Endodermal cell (in vitro differentiated cells): ENCODE measurements around the gene UFD1. TPM values are rescaled to one million over a fixed set of nuclear protein-coding genes. Genes with fewer than 3 reads are reported as not detected.

Source experiments
- DNase-seq: peaks from one replicate; pipeline ENCODE4 v3.0.0-alpha.2; 2017
- H3K27ac ChIP-seq: 2 replicates; pipeline ENCODE4 v1.5.1; 2013; ENCODE audit warnings: mild to moderate bottlenecking, low read depth, low read length, moderate library complexity
- H3K27me3 ChIP-seq: 2 replicates; pipeline ENCODE4 v1.6.1; 2013; ENCODE audit warnings: mild to moderate bottlenecking, low read length, moderate library complexity; ENCODE audit not compliant: insufficient read depth, control insufficient read depth, poor library complexity, severe bottlenecking
- H3K36me3 ChIP-seq: 2 replicates; pipeline ENCODE4 v1.7.0; 2013; ENCODE audit warnings: mild to moderate bottlenecking, low read length, moderate library complexity; ENCODE audit not compliant: control insufficient read depth, insufficient read depth
- H3K4me1 ChIP-seq: one replicate; pipeline ENCODE4 v1.7.0; 2013; ENCODE audit warnings: low read length; ENCODE audit not compliant: control insufficient read depth, insufficient read depth
- H3K4me3 ChIP-seq: 2 replicates; pipeline ENCODE4 v1.5.1; 2013; ENCODE audit warnings: mild to moderate bottlenecking, low read length, moderate library complexity
- H3K9ac ChIP-seq: 2 replicates; pipeline ENCODE4 v1.6.1; 2013; ENCODE audit warnings: mild to moderate bottlenecking, low read length, moderate library complexity; ENCODE audit not compliant: poor library complexity, severe bottlenecking; ENCODE audit errors: extremely low read depth
- H3K9me3 ChIP-seq: 2 replicates; pipeline ENCODE4 v1.6.1; 2013; ENCODE audit warnings: mild to moderate bottlenecking, low read length, moderate library complexity; ENCODE audit not compliant: control insufficient read depth
- H3K27ac Mint-ChIP-seq: 2 replicates; pipeline ENCODE4 v1.8.0; 2020; ENCODE audit warnings: mixed read lengths
- H3K27me3 Mint-ChIP-seq: 2 replicates; pipeline ENCODE4 v1.8.0; 2021; ENCODE audit warnings: mild to moderate bottlenecking, mixed read lengths; ENCODE audit not compliant: insufficient read depth
- H3K36me3 Mint-ChIP-seq: 2 replicates; pipeline ENCODE4 v1.8.0; 2020; ENCODE audit warnings: low read depth, mixed read lengths
- H3K4me1 Mint-ChIP-seq: 2 replicates; pipeline ENCODE4 v1.8.0; 2020; ENCODE audit warnings: mixed read lengths
- H3K4me3 Mint-ChIP-seq: 2 replicates; pipeline ENCODE4 v1.8.0; 2020; ENCODE audit warnings: mild to moderate bottlenecking, moderate library complexity, mixed read lengths
- H3K9me3 Mint-ChIP-seq: 2 replicates; pipeline ENCODE4 v1.8.0; 2020; ENCODE audit warnings: mild to moderate bottlenecking, mixed read lengths
- WGBS, 2 experiments: methylation state at CpG; one replicate each; pipeline versions ENCODE4 v1.1.5 to v1.1.7; 2013; ENCODE audit warnings: missing lambda C conversion rate in 2 of 2, mixed read lengths in 1 of 2; ENCODE audit not compliant: insufficient coverage in 1 of 2, insufficient read length in 1 of 2; 5-methylcytosine and 5-hydroxymethylcytosine counted together
- total RNA-seq, 2 donors: library from RNA; stranded (reverse); fragmentation: NEBNext Ultra II Directional in 1 of 2; extraction: Animal tissue kit (Norgen Biotek cat#: 25700) in 1 of 2; gene quantifications; 2 replicates in 1 of 2; 3 replicates in 1 of 2; pipeline ENCODE4 v1.2.1, GENCODE V29; 2021
- TF ChIP-seq, protein P1 (sequence below): fragments of 200-600 bp; sonication (generic); conservative IDR thresholded peaks from 2 replicates; pipeline ENCODE4 v1.5.0; 2021; ENCODE audit warnings: antibody characterized with exemption, mild to moderate bottlenecking

UFD1 gene
- total RNA-seq, 2 donors from 2014 or later = 67.7 to 69.2 TPM

DNA sequence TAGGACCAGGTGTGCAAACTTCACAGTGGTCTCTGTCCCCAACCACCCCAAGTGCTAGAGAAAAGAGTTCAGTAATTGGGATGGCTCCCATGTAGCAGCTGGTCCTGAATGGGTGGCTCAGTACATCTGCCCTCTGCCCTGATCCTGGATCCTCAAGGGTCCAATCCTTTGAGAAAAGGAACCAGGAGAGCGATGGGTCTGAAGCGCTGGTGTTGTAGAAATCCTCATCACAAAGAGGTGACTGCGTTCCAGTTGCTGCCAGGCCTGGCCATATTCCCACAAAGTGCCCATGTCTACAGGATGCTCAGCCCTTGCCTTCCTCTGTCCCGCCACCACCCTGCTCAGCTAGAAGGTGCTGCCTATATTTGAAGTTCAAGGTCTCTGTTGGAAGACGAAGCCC, 25.3 kb downstream of the UFD1 start:
- H3K4me3 Mint-ChIP-seq = no peak overlapping the region
- H3K4me1 Mint-ChIP-seq = peaks cover under 1% of the 10 kb centered on the region
- H3K27me3 ChIP-seq = no peaks in the 10 kb centered on the region
- no peak overlapping the region for H3K4me3 ChIP-seq
- no peak for DNase-seq
- no peak overlapping the region for H3K9ac ChIP-seq
- WGBS, 2 experiments = 96 to 97% methylated on average over 5 of the region's 5 CpGs
- no peaks in the 10 kb centered on the region for H3K27me3 Mint-ChIP-seq
- H3K36me3 ChIP-seq = peaks cover 93% of the 10 kb centered on the region
- no peaks in the 10 kb centered on the region for H3K4me1 ChIP-seq
- H3K27ac ChIP-seq = no peak overlapping the region
- TF ChIP-seq, protein P1, sequence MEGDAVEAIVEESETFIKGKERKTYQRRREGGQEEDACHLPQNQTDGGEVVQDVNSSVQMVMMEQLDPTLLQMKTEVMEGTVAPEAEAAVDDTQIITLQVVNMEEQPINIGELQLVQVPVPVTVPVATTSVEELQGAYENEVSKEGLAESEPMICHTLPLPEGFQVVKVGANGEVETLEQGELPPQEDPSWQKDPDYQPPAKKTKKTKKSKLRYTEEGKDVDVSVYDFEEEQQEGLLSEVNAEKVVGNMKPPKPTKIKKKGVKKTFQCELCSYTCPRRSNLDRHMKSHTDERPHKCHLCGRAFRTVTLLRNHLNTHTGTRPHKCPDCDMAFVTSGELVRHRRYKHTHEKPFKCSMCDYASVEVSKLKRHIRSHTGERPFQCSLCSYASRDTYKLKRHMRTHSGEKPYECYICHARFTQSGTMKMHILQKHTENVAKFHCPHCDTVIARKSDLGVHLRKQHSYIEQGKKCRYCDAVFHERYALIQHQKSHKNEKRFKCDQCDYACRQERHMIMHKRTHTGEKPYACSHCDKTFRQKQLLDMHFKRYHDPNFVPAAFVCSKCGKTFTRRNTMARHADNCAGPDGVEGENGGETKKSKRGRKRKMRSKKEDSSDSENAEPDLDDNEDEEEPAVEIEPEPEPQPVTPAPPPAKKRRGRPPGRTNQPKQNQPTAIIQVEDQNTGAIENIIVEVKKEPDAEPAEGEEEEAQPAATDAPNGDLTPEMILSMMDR = no peak
- peaks cover 75% of the 10 kb centered on the region for H3K36me3 Mint-ChIP-seq
- no peak overlapping the region for H3K27ac Mint-ChIP-seq
- H3K9me3 Mint-ChIP-seq = no peaks in the 10 kb centered on the region
- H3K9me3 ChIP-seq = no peaks in the 10 kb centered on the region

DNA sequence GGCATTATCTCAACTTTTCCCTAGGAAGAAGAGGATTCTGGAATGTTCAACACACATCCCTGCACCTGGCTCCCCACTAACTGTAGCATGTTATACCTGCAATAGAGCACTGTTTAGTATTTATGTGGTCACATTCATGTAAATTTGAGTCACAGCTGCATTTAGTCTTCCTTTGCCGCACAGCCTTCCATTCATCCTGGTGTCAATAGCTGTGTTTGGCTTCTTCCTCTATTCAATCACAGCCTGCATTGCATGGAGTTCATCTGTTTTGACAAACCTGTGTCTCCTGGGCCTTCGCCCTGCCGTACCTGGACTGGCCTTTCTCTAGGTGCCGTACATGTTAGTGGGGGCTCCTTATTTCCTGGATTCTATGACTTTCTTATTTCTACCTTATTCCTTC, 27.4 kb downstream of the UFD1 start:
- no peaks in the 10 kb centered on the region for H3K9me3 ChIP-seq
- H3K4me3 Mint-ChIP-seq = no peak overlapping the region
- no peak overlapping the region for H3K9ac ChIP-seq
- no peaks in the 10 kb centered on the region for H3K27me3 ChIP-seq
- no peak overlapping the region for H3K27ac ChIP-seq
- H3K36me3 ChIP-seq = peaks cover 77% of the 10 kb centered on the region
- TF ChIP-seq, protein P1 = no peak
- H3K27me3 Mint-ChIP-seq = no peaks in the 10 kb centered on the region
- no peak overlapping the region for H3K27ac Mint-ChIP-seq
- no peak overlapping the region for H3K4me3 ChIP-seq
- peaks cover 12% of the 10 kb centered on the region for H3K4me1 Mint-ChIP-seq
- peaks cover 63% of the 10 kb centered on the region for H3K36me3 Mint-ChIP-seq
- H3K4me1 ChIP-seq = no peaks in the 10 kb centered on the region
- H3K9me3 Mint-ChIP-seq = no peaks in the 10 kb centered on the region
- DNase-seq = no peak
- 99 to 100% methylated on average over 3 to 4 of the region's 4 CpGs for WGBS, 2 experiments

DNA sequence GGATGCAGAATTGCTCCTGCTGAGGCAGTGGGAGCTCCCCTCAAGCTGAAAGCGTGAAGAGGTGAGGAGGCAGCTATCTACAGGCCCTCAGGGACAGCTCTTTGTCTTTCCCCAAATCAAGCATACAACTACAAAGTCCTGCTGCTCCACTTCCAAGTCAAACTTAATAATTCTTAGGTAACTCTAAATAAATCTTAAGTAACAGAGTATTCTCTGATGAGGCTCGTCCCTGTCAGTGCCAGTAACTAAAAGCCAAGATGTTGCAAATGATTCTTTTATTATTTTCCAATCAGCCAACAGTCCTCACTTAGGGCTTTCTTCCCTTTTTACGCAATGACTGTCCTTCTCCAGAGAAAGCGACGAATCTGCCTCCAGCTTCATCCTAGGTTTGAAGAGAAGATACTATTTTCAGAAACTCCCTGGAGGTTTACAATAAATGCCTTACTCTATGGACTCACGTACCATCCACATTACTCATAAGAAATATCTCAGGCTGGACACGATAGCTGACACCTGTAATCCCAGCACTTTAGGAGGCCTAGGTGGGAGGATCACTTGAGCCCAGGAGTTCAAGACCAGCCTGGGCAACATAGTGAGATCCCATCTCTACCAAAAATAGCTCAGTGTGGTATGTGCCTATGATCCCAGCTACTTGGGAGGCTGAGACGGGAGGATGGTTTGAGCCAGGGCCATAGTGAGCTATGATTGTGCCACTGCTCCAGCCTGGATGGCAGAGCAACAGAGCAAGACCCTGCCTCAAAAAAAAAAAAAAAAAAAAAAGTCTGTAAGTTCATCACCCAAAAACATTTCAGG, 28.4 kb downstream of the UFD1 start:
- Mint-ChIP-seq H3K4me1 (peaks cover 17% of the 10 kb centered on the region), H3K27ac (no peak overlapping the region), H3K9me3 (no peaks in the 10 kb centered on the region), H3K4me3 (no peak overlapping the region), H3K36me3 (peaks cover 58% of the 10 kb centered on the region), H3K27me3 (no peaks in the 10 kb centered on the region)
- no peaks in the 10 kb centered on the region for H3K9me3 ChIP-seq
- DNase-seq = no peak
- no peaks in the 10 kb centered on the region for H3K4me1 ChIP-seq
- 88 to 100% methylated on average over 3 to 8 of the region's 8 CpGs for WGBS, 2 experiments
- TF ChIP-seq, protein P1 = no peak
- peaks cover 75% of the 10 kb centered on the region for H3K36me3 ChIP-seq
- H3K9ac ChIP-seq = no peak overlapping the region
- H3K27ac ChIP-seq = no peak overlapping the region
- no peaks in the 10 kb centered on the region for H3K27me3 ChIP-seq
- H3K4me3 ChIP-seq = no peak overlapping the region
